ENCODE data around the gene GTF3C5.
A peak's percentile ranks its signal among the peaks of the same experiment; 100 is the strongest.
"Not testable (repeated sequence)": the region's sequence is repeated elsewhere in the genome, so short reads cannot be mapped to it uniquely, and the experiment has no call there.

Gene GTF3C5

GRCh38 chr9:132996526-132996925, 34.3 kb upstream of the GTF3C5 start:
- DNase-seq: no peak

- DNase-seq: no peak
These were observed 33.2 kb upstream of the GTF3C5 start for GRCh38 chr9:132997591-132997990.

GRCh38 chr9:132998221-132998620, 32.6 kb upstream of the GTF3C5 start:
- not testable (repeated sequence) for DNase-seq

GRCh38 chr9:132998831-132999635, 31.8 kb upstream of the GTF3C5 start:
- no peak for DNase-seq

GRCh38 chr9:133002147-133003070, 28.4 kb upstream of the GTF3C5 start:
- no peak for DNase-seq

- DNase-seq: no peak
These were observed 27.7 kb upstream of the GTF3C5 start for GRCh38 chr9:133003071-133003461.

GRCh38 chr9:133003671-133004090, 27.1 kb upstream of the GTF3C5 start:
- DNase-seq: no peak

GRCh38 chr9:133004091-133004998, 26.5 kb upstream of the GTF3C5 start:
- no peak for DNase-seq

GRCh38 chr9:133004999-133005760, 25.6 kb upstream of the GTF3C5 start:
- no peak for DNase-seq

- no peak for DNase-seq
These were observed 24.8 kb upstream of the GTF3C5 start for GRCh38 chr9:133005957-133006356.

GRCh38 chr9:133006731-133007352, 24.0 kb upstream of the GTF3C5 start:
- no peak for DNase-seq

GRCh38 chr9:133008406-133008805, 22.4 kb upstream of the GTF3C5 start:
- no peak for DNase-seq

GRCh38 chr9:133008824-133009223, 22.0 kb upstream of the GTF3C5 start:
- DNase-seq: no peak

- DNase-seq: no peak
These were observed 20.8 kb upstream of the GTF3C5 start for GRCh38 chr9:133009906-133010582.

- DNase-seq: no peak
These were observed 16.1 kb upstream of the GTF3C5 start for GRCh38 chr9:133014696-133015095.

GRCh38 chr9:133023117-133023890, 7.5 kb upstream of the GTF3C5 start:
- DNase-seq: peak; percentile 73 to 82

GRCh38 chr9:133026426-133026825, 4.4 kb upstream of the GTF3C5 start:
- DNase-seq: no peak

- no peak for DNase-seq
These were observed 3.7 kb upstream of the GTF3C5 start for GRCh38 chr9:133027134-133027533.

GRCh38 chr9:133028221-133028620, 2.6 kb upstream of the GTF3C5 start:
- no peak for DNase-seq

GRCh38 chr9:133029994-133030316, 842 bp upstream of the GTF3C5 start:
- no peak for DNase-seq

GRCh38 chr9:133031130-133031422, 279 bp downstream of the GTF3C5 start:
- no peak for DNase-seq
